SIG-M5 treated with dmso at 0.1 percent for 504 hours (cell line): ENCODE results near the gene RETREG1.

Source experiments
- DNase-seq: peaks from one replicate; lab custom pipeline; 2025; ENCODE audit not compliant: unreplicated experiment; lab: John Stamatoyannopoulos, UW

The RETREG1 gene

DNA sequence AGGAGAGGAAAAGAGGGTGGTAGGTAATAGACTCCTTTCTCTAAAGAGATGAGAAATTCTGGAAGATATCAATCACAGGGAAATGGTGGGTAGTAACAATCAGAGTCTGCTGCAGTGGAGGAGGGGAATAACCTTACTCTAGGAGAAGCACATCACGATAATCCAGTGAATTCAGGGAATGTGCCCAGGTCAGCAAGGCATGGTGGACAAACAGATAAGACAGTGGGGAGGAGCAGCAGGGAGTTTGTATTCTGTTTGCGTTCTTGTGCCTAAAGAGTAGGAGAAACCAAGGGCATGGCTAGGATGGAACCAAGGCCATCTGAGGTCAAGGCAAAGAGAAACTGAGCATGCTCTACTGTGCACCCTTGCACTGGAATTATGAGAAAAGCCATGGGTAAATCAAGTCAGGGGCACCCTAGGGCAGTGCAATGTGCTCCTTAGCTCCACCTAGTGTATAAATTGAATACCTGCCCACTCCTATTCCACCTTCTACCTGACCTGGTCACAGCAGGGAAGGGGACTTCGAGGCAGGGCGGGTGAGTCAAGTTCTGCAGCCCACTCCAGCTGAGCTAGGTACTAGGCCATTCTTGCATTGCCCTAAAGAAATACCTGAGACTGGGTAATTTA lies 31.6 kb downstream of the RETREG1 start:
- no peak for DNase-seq

GRCh38 chr5:16582081-16582480 lies 34.7 kb downstream of the RETREG1 start:
- no peak for DNase-seq

GRCh38 chr5:16580382-16580781 lies 36.4 kb downstream of the RETREG1 start:
- no peak for DNase-seq

DNA sequence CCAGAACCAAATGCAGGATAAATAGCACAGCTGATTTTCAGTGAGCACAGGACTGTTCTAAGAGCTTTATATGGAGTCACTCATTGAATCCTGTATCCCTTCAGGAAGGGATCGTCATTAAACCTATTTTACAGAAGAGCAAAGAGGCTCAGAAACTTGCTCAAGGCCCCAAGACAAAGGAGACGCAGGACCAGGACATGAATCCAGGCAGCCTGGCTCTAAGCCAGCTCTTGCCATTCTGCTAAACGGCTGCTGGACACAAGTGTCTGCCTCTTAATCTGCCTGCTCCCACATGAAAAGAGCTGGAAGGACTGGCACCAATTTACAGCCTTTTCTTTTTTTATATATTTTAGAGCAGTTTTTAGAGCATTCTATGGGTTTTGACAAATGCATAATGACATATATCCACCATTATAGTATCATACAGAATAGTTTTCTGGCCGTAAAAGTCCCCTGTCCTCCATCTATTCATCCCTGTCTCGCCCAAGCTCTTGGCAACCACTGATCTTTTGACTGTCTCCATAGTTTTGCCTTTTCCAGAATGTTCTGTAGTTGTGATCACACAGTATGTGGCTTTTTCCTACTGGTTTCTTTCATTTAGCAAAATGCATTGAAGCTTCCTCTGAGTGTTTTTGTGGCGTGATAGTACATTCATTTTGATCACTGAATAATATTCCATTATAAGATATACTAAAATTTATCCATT lies 37.5 kb downstream of the RETREG1 start:
- DNase-seq, result no peak

DNA sequence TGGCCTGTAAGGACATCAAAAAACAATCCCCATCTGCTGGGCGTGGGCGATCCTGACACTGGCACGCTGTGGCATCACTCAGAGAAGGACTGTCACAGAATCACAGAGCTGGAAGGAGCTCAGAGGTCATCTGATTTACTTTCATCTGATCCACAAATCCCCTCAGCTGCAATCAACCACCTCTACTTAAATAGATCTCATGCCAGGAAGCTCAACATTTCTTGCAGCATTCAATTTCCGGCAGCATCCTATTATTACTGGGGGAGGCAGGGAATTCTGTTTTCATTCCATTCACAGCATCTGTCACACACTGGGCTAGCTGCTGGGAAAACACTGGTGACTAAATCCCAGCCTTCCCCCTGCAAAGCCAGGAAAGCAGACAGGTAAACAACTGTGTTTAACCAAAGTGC lies 38.3 kb downstream of the RETREG1 start:
- no peak for DNase-seq

GRCh38 chr5:16577677-16578076 lies 39.1 kb downstream of the RETREG1 start:
- DNase-seq, result no peak

- DNase-seq, result no peak
Observed at GRCh38 chr5:16574789-16575721, 41.7 kb downstream of the RETREG1 start.

GRCh38 chr5:16573401-16573800 lies 43.4 kb downstream of the RETREG1 start:
- no peak for DNase-seq

DNA sequence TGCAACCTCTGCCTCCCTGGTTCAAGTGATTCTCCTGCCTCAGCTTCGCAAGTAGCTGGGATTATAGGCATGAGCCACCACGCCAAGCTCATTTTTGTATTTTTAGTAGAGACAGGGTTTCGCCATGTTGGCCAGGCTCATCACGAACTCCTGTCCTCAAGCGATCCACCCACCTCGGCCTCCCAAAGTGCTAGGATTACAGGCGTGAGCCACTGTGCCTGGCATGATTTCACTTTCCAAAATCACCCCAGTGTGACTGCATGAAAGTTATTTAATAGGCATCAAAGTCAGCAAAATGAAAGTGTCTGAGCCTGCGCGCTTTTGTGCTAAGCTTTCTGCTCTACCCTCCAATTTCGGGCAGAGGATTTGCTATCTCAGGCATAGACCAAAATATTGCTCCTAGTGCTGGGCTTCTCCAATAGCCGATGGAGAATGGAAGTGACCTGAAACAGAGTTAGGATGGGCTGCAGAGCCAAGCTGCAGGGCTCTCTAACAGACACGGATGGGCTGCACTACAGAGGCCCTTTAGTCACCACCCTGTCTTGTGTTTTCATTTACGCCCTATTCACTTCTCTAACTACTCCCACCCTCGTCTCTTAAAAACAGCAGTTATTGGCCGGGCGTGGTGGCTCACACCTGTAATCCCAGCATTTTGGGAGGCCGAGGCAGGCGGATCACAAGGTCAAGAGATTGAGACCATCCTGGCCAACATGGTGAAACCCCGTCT lies 44.3 kb downstream of the RETREG1 start:
- no peak for DNase-seq

GRCh38 chr5:16571016-16571415 lies 45.8 kb downstream of the RETREG1 start:
- no peak for DNase-seq

DNA sequence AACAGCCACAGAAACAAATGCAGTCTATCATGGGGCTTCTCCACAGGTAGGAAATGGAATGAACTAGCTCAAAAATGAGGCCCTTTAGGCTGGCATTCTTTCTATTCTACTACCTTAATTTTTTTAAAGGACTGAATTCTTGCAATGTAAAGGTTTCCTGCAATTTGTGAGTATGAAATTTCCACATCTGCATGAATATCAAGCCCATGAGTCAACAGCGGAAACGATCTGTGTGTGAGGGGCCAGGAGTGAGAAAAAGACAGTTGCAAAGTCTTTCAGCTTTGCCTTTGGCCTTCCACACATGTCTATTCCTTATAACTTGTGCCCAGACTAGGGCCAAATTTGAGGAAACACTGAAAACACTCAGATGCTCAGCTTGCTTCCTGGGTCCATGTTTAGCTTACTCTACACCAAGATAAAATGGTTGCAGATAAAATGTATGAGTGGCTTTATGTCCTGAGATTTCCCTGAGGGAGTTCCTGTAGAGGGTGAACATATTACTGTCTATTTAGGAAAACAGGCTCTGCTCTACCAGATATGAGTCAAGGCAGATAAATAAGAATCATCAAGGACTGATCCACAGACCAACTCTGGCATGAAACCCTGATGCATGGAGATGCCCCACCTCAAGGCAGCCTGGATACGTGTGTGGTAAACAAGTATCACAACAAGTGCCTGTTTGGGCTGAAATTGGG lies 46.5 kb downstream of the RETREG1 start:
- no peak for DNase-seq

DNA sequence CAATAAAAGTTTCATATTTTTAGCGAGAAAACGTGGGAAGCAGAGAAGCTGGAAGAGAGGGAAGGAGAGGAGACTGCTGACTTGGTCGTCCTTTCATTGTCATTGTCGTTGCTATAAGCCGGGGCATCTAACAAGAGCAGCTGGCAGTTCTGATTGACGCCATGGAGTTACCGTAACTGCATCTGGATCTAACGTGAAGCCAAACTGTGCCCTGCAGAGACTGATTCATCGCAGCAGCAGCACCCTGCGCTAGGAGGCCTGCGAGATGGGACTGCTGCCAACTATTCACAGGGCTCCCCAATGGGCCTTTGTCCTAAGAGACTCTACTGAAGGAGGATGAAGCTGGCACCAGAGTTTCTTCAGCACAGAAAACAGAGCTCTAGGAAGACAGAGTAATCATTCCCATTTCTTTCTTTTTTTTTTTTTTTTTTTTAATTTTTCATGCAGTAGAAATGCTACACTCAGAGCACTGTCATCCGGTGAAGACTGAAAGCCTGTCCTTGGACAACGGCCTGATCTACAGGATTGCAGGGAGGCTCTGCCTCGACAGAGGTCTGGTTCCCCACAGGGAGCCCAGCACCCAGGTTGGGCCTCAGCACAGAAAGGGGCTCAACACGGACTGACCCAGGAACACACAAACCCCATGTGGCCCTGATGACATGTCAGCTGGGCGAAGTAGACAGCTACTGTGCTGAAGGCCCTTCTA lies 47.8 kb downstream of the RETREG1 start:
- peak; percentile 15 for DNase-seq

DNA sequence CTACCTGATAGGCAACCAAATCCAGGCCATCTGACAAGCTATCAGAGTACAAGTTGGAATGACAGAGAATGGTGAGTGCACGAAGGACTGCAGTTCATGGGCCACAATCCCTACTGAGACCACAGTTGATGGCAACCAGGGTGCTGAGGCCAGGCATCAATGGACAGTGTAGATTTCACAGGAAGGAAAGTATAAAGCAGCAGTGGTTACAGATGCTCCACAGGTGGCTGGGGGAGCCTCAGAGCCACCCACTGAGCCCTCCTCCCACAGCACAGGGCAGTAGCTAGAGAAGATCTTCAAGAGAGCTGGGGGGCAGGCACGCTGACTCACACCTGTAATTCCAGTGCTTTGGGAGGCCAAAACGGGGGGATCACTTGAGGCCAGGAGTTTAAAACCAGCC lies 49.4 kb downstream of the RETREG1 start:
- DNase-seq, result no peak

GRCh38 chr5:16565118-16565517 lies 51.7 kb downstream of the RETREG1 start:
- DNase-seq, result no peak

DNA sequence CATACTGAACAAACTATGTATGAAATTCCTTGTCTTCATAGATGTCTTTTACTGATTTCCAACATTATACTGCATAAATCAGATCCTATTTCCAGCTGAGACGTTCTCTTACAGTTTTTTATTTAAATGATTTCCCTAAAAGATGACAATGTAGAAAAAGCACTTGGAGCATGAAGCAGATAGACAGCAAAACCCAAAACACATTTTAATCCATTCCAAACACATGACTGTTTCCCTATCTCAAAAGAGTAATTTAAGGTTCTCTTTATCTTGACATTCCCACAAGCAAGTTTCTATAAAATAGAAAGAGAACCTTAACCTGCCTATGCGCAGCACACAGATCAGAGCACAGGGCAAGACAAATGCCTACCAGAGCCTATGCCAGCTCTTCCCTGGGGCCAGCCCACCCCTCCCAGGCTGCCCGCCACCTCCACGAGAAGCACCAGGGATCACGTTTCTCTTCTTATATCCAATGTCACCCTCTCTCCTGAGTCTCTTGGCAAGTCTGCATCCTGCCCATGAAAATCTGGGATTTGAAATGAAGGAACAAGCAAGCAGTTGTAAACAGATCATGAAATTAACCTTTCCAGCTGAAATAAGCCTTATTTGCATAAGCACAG lies 52.4 kb downstream of the RETREG1 start:
- no peak for DNase-seq

DNA sequence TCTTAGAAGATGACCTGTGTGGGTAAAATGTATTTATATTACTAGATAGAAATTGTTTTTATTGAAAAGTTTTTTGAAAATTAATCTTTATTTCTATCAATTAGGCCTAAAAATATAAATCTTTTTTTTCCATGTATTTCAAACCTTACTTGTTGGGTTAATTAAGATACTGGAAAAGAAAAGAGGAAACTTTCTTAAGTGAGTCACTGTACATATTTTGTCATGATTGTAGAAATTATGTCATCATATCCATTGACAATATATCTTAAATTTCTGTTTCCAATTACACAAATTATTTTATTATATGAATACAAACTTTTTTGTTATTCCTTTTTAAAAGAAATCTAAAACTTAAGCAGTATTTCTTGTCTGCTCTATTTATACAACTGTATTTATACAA lies 53.1 kb downstream of the RETREG1 start:
- no peak for DNase-seq

DNA sequence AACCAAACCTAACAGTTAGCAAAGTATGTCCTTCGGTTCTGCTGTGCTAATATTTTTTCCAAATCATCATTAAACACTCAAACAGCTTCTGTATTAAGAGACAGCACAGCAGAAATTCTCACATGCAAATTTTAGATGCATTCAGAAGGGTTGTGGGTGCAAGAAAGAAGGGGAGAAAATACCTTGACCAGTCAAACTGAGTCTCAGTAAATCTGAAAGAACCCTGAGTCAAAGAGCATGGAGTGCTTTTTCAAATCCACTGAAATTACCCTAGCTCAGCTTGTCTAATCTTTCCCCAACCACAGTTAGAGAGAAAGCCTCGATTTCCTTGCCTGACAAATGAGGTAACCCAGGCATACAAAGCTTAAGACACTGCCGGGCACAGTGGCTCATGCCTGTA lies 55.1 kb downstream of the RETREG1 start:
- no peak for DNase-seq

- DNase-seq, result no peak
Observed at GRCh38 chr5:16559702-16560101, 57.1 kb downstream of the RETREG1 start.

GRCh38 chr5:16558984-16559629 lies 57.7 kb downstream of the RETREG1 start:
- no peak for DNase-seq
